ENCODE data around the gene C19orf47.

C19orf47 gene

DNA sequence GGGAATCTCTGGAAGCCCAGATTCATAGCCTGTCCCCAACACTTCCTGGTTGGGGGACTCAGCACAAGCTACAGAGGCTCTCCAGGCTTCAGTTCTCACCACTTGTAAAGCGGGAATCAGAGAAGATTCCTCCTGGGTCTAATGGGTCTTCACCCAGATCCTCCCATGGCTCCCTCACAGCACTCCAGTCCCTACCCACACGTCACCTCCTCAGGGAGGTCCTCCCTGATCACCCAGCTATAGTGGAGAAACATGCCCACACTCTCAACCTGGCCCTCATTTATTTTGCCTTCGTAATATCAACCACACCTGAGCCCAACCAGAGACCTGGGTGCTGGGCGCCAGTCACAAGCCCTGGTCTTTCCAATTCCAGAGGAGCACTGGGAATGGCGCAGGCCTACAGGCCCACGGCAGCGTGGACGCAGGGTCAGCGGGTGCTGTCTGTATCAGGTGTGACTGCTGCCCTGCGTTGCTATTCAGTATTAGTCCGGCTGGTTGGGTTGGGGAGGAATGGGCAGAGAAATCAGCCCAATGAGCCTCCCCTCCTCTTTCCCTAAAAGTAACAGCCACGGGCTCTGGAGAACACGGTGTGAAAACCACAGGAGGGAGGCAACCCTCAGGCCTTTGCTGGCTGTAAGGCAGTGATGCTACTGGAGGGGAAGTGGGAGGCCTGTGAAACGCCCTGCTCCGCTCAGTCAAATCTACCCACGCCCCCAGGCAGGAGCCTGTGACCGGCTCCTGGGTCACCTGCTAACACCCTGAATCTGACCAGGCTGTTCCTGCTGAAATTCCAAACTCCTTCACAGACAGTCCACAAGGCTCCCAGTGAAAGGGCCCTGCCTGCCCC is 68.2 kb downstream of the C19orf47 start:
- DNase-seq, result no peak

DNA sequence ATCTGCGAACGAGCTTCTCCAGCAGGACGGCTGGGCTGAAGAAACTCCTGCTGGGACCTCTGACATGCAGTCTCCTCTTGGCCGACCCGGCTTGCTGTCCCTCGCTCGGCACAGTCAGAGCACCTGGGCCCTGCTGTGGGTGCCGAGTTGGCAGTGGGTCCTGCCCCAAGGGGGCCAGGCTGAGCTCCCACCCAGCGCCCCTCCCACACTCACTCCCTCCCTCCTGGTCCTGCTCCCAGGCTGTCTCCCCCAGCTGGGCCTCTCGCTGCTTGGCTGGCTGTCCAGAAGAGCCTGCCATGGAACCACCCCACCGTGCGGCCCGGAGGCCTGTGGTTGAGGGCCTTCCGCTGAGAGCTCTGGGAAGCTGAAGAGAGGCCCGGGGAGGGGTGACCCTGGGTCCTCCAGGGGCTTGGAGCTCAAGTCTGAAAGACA is 69.1 kb downstream of the C19orf47 start:
- no peak for DNase-seq

DNA sequence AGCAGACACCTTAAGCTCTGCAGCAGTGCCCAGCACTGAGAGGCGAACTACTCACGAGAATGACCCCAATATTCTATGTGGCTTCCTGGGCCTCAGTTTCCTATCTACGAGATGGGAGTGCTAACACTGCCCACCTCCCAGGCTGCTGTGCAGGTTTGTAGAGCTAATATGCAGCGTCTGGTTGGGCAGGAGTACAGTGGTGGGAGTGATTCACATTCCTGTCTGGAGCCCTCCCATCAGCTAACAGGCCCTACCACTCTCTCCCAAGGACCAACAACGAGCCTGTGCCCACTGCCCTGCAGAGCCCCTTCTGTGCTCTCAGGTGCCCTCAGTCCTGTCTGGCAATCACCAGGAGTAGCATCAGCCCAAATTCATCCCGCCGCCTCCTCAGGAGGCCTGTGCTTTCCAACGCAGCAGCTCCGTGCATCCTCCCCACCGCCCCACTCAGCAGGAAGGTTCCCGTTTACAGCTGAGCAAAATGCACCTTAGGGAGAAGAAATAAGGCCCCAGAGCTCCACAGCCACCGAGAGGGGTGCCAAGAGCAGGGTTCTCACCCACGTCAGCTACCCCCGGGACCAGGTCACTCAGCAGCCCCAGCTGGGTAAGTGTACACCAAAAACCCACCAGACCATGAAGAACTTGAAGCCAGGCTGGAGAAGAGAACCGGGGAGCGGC is 69.7 kb downstream of the C19orf47 start:
- DNase-seq, result no peak

DNA sequence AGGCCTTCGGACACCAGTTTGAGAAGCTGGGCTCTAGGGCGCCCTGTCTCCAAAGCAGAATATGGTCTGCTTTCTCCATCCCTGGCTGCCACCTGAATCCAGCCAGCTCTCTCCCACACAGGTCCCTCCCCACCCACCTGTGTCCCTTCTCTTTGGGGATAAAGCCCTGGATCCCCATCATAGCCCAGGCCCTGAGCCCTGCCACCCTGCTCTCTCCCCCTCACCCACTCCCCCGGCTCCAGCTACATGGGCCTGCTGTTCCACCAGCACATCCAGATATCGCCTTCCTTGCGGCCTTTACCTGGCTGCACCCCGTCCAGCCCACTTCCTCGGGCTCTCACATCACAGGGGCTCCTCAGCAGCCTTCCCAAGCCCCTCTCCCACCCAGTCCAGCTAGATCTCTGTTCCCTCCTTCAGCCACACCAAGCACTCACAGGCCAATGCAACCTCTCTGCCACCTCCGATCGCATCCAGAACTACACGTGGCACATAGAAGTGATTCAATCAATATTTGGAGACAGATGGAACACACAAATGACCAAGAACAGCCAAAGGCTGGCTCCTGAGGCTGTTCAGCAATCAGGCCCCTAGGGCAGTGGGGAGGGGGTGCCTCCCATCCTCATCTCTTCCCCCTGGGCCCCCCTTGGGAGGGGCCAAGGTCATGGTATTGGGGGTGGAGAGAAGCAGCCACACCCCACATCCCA is 70.7 kb downstream of the C19orf47 start:
- DNase-seq, result no peak

DNA sequence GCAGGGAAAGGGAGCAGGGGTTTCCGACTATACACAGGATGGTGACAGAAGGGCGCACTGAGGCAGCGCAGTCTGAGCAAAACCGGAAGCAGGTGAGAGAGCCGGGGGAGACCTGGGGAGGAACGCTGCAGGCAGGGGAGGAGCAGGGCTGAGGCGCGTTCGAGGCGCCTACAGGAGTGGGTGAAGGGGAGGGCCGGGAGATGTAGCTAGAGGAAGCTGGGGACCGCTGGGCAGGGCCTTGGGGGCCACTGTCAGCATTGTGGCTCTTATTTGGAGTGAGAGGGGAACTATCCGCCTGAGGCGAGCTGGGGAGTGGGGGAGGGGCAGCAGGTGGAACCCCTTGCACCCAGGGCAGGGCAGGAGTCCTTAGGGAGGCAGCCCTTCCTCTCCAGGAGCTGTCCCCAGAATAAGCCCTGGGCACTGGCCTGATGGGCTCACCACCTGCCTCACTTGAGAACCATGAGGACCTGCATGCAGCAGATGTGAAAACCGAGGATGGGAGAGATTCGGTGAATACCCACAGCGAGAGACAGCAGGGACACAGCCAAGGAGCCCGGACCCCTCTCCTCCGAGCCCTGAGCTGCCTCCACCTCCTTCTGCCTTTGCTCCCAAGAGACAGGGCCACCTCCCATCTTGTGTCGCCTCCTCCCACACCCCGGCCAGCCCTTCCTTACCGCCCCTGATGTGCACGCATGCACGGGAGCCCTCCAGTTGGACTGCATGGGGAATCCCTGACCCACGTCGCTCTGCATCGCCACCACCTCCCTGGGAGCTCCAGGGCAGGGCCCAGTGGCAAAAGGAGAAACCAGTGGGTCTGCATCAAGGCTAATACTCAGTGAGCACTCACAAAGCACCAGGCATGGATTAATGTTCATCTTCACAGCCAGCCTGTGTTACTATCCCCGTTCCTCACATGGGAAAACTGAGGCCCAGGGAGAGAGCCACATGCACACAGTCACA is 73.3 kb downstream of the C19orf47 start:
- DNase-seq, result peak; percentile 25

DNA sequence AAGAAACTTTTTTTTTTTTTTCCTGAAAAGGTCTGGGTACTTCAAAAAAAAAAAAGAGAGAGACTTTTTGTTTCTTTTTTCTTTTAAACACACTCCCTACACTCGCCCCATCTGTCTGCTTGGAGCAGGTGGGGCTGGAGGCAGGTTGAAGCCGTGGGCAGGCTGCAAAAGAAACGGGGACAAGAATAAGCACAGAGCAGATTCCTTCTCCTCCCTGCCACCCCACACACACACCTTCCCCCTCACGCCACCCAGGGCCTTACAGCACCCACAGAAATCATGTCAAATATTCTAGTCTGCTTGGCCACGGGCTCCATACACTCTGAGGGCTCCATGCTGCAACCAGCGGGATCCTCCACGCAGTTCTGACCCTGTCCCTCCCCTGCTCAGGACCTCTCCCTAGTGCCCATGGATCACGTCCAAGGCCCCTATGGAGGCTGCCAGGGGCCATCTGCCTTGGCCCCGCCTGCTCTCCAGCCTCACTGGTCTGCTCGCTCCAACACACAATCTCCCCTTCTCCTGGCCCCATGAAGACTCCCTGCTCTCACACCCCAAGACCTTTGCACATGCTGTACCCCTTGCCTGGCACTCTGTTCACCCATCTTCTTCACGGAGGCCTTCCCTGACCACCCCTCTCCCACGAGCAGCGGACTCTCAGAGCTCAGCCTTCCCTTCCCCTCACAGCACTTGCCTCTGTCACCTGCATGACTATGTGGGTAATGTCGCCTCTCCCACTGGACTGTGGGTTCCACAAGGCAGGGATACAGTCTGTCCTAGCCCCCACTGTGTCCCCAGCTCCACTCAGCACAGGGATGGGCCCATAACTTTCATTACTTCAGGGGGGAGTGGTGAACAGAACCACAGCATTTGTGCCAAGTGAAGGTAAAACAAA is 74.5 kb downstream of the C19orf47 start:
- DNase-seq, result no peak

DNA sequence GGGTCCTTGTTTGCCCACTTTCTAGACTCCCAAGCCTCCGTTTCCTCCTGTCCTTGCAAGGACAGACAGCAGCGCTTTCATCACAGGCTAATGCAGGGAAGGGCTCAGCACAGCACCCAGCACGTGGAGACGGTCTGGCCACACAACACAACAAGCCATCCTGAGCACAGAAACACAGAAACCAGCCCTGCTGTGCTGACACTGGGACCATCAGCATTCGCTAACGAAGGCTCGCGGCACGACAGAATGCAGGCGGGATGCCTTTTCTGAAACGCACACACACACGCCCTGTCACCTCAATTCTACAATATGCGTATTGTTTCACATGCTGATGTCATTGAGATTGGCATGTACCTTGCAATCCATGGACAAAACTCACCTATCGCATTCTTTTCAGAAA is 75.9 kb downstream of the C19orf47 start:
- DNase-seq, result no peak

DNA sequence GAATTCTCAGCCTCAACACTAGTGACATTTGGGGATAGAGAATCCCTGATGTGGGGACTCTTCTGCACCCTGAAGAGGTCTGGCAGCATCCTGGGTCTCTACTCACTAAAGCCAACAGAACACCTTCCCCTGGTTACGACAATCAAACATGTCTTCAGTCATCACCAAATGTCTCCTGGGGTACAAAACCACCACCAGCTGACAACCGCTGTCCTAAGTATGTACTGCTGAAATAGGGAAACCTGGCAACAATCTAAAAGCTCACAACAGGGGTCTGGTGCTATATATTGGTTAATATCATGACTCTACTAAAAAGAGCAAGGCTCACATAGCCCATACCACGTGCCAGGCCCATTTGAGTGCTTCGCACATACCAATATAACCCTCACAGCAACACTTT is 76.5 kb downstream of the C19orf47 start:
- no peak for DNase-seq

DNA sequence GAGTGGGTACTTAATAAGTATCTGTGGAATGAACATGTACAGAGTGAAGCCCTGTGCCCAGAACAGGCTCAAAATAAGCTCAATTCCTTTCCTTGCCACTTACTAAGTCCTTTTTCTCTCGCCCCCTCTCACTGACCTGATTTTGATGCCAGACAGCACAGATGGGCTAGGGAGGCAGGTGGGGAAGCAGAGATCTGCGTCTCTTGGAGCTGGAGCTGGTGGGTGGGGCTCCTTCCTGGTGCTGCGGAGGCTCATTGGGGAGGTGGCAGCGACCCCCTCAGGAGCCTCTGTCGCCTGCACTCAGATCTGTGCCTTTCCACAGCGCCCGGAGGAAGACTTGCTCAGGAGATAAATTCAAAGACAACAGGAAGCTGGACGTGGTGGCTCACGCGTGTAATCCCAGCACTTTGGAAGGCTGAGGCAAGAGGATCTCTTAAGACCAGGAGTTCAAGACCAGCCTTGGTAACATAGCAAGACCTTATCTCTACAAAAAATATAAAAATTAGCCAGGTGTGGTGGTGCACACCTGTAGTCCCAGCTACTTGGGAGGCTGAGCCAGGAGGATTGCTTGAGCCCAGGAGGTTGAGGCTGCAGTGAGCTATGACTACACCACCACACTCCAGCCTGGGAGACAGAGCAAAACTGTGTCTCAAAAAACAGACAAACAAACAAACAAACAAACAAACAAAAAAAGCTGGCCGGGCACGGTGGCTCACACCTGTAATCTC is 77.7 kb downstream of the C19orf47 start:
- no peak for DNase-seq

Measured in activated CD4-positive, alpha-beta T cell treated with anti-CD3 and anti-CD28 coated beads, Interleukin-2, Interleukin-6, amounts not matched to agents 100 ng/mL and 50 ng/mL, durations not matched to agents 16 hours and 8 hours (primary cell).